WERI-Rb-1 (cell line): ENCODE results near the gene ANKRD63.

Experiments used
- DNase-seq: peaks from one replicate; pipeline ENCODE4 v3.0.0-alpha.2; 2020
- H3K27ac ChIP-seq: fragments of 250-450 bp; sonication (Bioruptor Pico); 2 replicates; pipeline ENCODE4 v1.5.1; 2020; ENCODE audit warnings: mild to moderate bottlenecking, moderate library complexity
- H3K27me3 ChIP-seq: fragments of 250-450 bp; sonication (Bioruptor Pico); 2 replicates; pipeline ENCODE4 v1.5.1; 2021; ENCODE audit warnings: mild to moderate bottlenecking, low read depth, moderate library complexity; ENCODE audit not compliant: insufficient read depth, severe bottlenecking
- H3K36me3 ChIP-seq: fragments of 250-450 bp; sonication (Bioruptor Pico); 2 replicates; pipeline ENCODE4 v1.5.1; 2020; ENCODE audit warnings: mild to moderate bottlenecking, moderate library complexity
- H3K4me3 ChIP-seq: 2 replicates; pipeline ENCODE4 v1.5.1; 2011; ENCODE audit warnings: low read depth, mild to moderate bottlenecking, control low read depth, low read length
- H3K9me3 ChIP-seq: fragments of 250-450 bp; sonication (Bioruptor Pico); 2 replicates; pipeline ENCODE4 v1.5.1; 2021; ENCODE audit warnings: mild to moderate bottlenecking, moderate library complexity; ENCODE audit not compliant: severe bottlenecking
- TF ChIP-seq, protein P1 (sequence below): IDR thresholded peaks from 2 replicates; pipeline ENCODE4 v1.5.1; 2011; ENCODE audit warnings: low read depth, mild to moderate bottlenecking, control low read depth, inconsistent platforms, low read length

ANKRD63 gene

DNA sequence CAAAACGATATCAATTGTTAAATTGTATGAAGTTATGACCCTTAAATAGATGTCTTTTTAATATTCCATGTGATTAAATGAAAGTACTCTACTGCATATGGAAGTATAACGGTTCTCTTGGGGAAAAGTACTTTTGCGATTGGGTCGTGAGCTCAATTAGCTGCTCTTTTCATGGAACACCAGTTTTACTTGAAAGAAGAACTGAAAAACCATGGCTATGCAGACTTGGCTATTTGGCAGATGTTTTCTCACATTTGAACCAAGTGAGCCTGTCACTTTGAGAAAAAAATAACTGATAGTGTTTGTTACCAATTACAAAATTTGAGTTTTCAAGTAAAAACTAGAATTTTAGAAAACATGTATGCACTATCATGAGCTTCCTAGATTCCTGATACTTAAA is 34.7 kb upstream of the ANKRD63 start:
- no peak overlapping the region for H3K27ac ChIP-seq
- no peak for DNase-seq
- no peaks in the 10 kb centered on the region for H3K9me3 ChIP-seq
- H3K36me3 ChIP-seq: no peaks in the 10 kb centered on the region
- H3K4me3 ChIP-seq: no peak overlapping the region
- TF ChIP-seq, protein P1, sequence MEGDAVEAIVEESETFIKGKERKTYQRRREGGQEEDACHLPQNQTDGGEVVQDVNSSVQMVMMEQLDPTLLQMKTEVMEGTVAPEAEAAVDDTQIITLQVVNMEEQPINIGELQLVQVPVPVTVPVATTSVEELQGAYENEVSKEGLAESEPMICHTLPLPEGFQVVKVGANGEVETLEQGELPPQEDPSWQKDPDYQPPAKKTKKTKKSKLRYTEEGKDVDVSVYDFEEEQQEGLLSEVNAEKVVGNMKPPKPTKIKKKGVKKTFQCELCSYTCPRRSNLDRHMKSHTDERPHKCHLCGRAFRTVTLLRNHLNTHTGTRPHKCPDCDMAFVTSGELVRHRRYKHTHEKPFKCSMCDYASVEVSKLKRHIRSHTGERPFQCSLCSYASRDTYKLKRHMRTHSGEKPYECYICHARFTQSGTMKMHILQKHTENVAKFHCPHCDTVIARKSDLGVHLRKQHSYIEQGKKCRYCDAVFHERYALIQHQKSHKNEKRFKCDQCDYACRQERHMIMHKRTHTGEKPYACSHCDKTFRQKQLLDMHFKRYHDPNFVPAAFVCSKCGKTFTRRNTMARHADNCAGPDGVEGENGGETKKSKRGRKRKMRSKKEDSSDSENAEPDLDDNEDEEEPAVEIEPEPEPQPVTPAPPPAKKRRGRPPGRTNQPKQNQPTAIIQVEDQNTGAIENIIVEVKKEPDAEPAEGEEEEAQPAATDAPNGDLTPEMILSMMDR: no peak
- H3K27me3 ChIP-seq: no peaks in the 10 kb centered on the region

DNA sequence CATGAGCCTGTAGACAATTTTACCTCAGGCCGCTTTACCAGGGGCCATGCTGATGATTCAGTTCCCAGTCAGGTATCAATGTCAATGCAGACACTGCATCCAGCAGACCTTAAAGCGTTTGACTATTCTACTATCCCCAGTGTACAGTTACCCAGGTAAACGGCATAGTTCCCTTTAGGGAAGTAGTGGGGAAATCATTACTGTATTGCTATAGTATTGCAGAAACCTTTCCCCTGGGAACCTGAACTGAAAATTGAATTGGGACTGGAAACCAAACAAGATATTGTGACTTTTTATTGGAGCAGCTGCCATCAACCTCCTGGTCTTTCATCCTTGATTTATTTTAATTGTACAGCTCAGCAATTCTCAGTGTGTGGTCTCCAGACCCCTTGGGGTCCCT is 34.1 kb upstream of the ANKRD63 start:
- no peak for DNase-seq
- Histone ChIP-seq H3K27ac (no peak overlapping the region), H3K4me3 (no peak overlapping the region), H3K9me3 (no peaks in the 10 kb centered on the region), H3K27me3 (no peaks in the 10 kb centered on the region), H3K36me3 (no peaks in the 10 kb centered on the region)
- TF ChIP-seq, protein P1: no peak

DNA sequence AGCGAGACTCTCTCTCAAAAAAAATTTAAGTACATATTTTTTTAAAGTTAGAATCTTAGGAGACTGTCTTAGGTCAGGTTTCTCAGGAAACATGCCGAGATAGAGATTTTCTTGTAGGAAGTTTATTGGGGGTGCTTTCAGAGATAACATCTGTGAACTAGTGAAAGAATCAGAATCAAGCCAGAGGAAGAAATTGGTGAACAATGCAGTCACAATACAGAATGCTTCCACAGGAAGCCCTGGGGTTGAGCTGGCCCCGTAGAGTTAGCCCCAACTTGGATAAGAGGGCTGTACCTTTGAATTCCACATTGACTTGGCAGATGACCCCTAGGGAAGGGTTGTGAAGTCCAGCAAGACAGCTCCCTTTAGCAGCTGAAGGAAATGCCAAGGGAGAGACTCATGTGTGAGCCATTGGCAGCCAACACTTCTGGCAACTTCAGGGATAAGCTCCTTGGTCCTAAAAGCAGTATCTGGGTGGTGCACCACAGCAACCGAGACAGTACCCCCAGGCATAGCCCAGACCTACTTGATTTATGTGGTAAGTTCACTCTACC is 31.9 kb upstream of the ANKRD63 start:
- TF ChIP-seq, protein P1: no peak
- no peak for DNase-seq
- H3K4me3 ChIP-seq: no peak overlapping the region
- no peaks in the 10 kb centered on the region for H3K36me3 ChIP-seq
- no peak overlapping the region for H3K27ac ChIP-seq
- H3K27me3 ChIP-seq: no peaks in the 10 kb centered on the region
- no peaks in the 10 kb centered on the region for H3K9me3 ChIP-seq

DNA sequence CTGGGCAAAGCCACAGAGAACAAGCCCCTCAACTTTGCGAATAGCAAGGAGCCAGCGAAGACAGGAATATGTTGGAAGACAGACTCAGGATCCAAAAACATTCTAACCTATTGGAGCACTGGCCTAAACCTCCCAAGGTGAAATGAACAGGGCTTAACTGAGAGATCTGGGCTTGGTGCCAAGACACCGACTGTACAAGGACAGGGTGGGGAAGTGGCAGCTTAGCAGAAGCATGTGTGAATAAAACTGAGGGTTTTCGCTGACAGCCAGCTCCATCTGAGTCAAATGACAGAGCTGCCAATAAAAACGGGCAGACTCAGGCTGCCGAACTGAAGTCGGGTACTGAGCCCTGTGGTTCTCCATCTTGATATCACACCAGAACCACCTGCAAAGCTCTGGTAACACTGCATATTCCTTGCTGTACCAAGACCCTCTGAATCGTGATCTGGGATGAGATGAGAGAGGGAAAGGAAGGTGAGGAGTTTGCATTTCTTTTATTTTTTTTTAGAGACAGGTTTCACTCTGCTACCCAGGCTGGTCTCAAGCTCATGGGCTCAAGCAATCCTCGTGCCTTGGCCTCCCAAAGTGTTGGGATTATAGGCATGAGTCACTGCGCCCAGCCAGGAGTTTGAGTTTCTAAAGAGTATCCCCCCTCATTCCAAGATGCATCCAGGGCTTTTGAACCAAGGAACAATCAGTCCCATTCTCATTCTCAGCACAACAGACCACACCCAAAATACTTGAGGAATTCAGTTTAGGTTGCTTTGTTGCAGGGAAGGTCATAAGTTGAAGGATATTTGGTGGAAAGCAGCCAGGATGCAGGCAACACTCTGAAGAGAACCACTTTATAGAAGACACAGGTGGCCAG is 30.9 kb upstream of the ANKRD63 start:
- H3K9me3 ChIP-seq: no peaks in the 10 kb centered on the region
- no peak overlapping the region for H3K27ac ChIP-seq
- H3K36me3 ChIP-seq: no peaks in the 10 kb centered on the region
- H3K27me3 ChIP-seq: no peaks in the 10 kb centered on the region
- no peak overlapping the region for H3K4me3 ChIP-seq
- TF ChIP-seq, protein P1: no peak
- DNase-seq: peak; percentile 73

DNA sequence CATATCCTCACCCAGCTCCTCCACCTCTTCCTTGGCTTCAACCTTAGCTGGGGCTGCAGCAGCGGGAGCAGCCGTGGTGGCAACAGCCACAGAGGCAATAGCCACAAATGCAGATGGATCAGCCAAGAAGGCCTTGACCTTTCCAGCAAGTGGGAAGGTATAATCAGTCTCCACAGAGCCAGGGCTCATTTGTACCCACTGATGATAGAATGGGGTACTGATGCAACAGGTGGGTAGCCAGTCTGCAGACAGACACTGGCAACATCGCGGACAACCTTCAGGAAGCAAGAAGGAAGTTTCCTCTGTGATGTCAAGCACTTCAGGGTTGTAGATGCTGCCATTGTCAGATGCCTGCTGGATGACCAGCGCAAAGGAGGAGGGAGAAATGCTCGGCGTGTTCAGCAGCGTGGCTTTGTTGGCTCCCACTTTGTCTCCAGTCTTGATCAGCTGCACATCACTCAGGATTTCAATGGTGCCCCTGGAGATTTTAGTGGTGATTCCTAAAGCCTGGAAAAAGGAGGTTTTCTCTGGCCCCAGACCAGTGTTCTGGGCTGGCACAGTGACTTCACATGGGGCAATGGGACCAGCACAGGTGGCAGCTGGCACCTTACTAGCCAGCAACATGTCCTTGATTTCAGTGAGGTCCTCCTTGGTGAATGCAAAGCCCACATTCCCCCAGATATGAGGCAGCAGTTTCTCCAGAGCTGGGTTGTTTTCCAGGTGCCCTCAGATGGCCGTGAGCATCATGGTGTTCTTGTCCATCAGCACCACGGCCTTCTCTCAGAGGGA is 29.7 kb upstream of the ANKRD63 start:
- TF ChIP-seq, protein P1: no peak

More for the DNA sequence above, 29.7 kb upstream of the ANKRD63 start:
- Histone ChIP-seq H3K27me3 (no peaks in the 10 kb centered on the region), H3K9me3 (no peaks in the 10 kb centered on the region), H3K4me3 (no peak overlapping the region), H3K36me3 (no peaks in the 10 kb centered on the region), H3K27ac (no peak overlapping the region)
- DNase-seq: no peak
